Sigmoid colon (tissue), 7 donors: Measurements from ENCODE around the gene CACNB1. TPM values are rescaled to one million over a fixed set of nuclear protein-coding genes. Genes with fewer than 3 reads are reported as not detected.

Experiments used
- DNase-seq: peaks from one replicate; pipeline ENCODE4 v3.0.0-alpha.2; 2019
- H3K27ac ChIP-seq, 4 donors: fragments of 200-600 bp; sonication (generic); one replicate each; pipeline ENCODE4 v1.5.1; 2016 to 2019; ENCODE audit warnings: mild to moderate bottlenecking in 1 of 4
- H3K27me3 ChIP-seq, 3 donors: fragments of 200-600 bp; sonication (generic); one replicate each; pipeline ENCODE4 v1.5.1; 2019; ENCODE audit warnings: mild to moderate bottlenecking in 1 of 3
- H3K36me3 ChIP-seq, 4 donors: fragments of 200-600 bp; sonication (generic); one replicate each; pipeline ENCODE4 v1.5.1; 2016 to 2019
- H3K4me1 ChIP-seq, 4 donors: fragments of 200-600 bp; sonication (generic); one replicate each; pipeline ENCODE4 v1.5.1; 2017 to 2019
- H3K4me3 ChIP-seq, 4 donors: fragments of 200-600 bp; sonication (generic); one replicate each; pipeline ENCODE4 v1.5.1; 2017 to 2019; ENCODE audit warnings: mild to moderate bottlenecking in 2 of 4, moderate library complexity in 1 of 4
- H3K9me3 ChIP-seq, 4 donors: fragments of 200-600 bp in 3 of 4; sonication (generic) in 3 of 4; one replicate each; pipeline versions ENCODE4 v1.5.1 to v1.6.1; 2013 to 2019
- CTCF ChIP-seq, 4 experiments: fragments of 450-650 bp in 3 of 4; fragments of 200-600 bp in 1 of 4; IDR thresholded peaks; one replicate each; pipeline ENCODE4 v1.5.1; 2016 to 2019; ENCODE audit warnings: antibody characterized with exemption in 4 of 4, mild to moderate bottlenecking in 3 of 4, moderate library complexity in 2 of 4
- EP300 ChIP-seq, 4 donors: sonication (generic); formaldehyde crosslinking; IDR thresholded peaks; one replicate each; pipeline ENCODE4 v1.6.1; 2017; ENCODE audit warnings: antibody characterized with exemption in 4 of 4
- POLR2A ChIP-seq, 2 donors: fragments of 450-650 bp; IDR thresholded peaks; one replicate each; pipeline ENCODE4 v1.6.1; 2016; ENCODE audit warnings: antibody characterized with exemption in 2 of 2, mild to moderate bottlenecking in 2 of 2, moderate library complexity in 2 of 2
- POLR2AphosphoS5 ChIP-seq, 4 donors: sonication (generic); formaldehyde crosslinking; IDR thresholded peaks; one replicate each; pipeline ENCODE4 v1.6.1; 2017; ENCODE audit warnings: antibody characterized with exemption in 4 of 4
- WGBS, 2 donors: extraction: QIAGEN DNeasy Blood & Tissue Kit; methylation state at CpG; one replicate each; pipeline ENCODE4 v1.1.7; 2013; 5-methylcytosine and 5-hydroxymethylcytosine counted together
- intact Hi-C: fragments of 100-400 bp; cut with DNase I; formaldehyde crosslinking; loops from one replicate; pipeline ENCODE4 v1.15.1; 2023
- polyA plus RNA-seq, 3 donors: library from polyadenylated mRNA; stranded (reverse); fragments of 200-250 nt; gene quantifications; one replicate each; pipeline ENCODE4 v1.2.3, GENCODE V29; 2013
- total RNA-seq, 4 donors: library from RNA; depleted of rRNA; stranded (reverse); fragments of >200 nt; gene quantifications; one replicate each; pipeline ENCODE4 v1.1.0, GENCODE V29; 2016
- donor health status: healthy with polysubstance abuse.
- donor health status: Bipolar disorder and iron deficiency.
- donor health status: healthy.

Gene CACNB1
- total and polyA plus RNA-seq, 7 donors = 3.0 to 11.6 (median 7.6) TPM

- peak; percentile 90 for DNase-seq
- no peak overlapping the region for H3K27ac ChIP-seq
These were observed 22.4 kb downstream of the CACNB1 start for GRCh38 chr17:39174920-39175694.

DNA sequence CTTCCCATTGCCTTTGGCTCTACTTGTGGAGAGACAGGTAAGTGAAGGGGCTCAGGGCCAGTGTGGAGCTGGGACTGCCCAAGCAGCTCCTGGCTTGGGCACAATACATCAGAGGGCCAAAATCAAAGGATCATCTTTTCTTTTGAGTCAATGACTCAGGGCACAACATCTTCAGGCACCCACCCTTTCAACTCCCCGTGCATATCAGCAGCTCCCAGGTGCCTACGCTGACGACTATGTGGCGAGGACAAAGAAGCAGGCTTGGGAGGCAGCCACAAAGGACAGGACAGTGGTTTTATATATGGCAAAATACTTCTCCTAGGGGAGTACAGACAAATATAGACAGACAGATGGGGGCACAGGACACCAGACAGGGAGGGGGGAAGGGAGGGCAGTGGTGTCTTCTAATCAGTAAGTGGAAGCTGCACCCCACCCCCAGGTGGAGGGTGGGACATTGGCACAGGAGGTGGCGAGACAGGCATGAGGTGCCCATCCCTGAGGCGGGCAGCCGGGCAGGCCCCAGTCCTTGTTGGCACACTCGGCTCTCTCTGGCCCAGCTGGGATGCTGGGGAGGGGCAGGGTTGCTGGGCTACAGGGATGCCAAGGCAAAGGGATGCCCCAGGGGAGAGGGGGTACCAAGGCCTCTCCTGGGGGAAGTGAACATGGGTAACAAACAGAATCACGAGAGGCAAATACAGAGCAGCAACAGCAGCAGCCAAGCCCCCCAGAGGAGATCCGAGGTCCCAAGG, 23.8 kb downstream of the CACNB1 start:
- Histone ChIP-seq H3K4me1 (peaks cover 0 to 10% (median 5%) of the 10 kb centered on the region in 4 donors), H3K36me3 (peaks cover 0 to 16% (median 9%) of the 10 kb centered on the region in 4 donors), H3K27me3 (no peaks in the 10 kb centered on the region), H3K27ac (no peak overlapping the region), H3K9me3 (no peaks in the 10 kb centered on the region), H3K4me3 (no peak overlapping the region)
- no peak for DNase-seq
- whole genome bisulfite sequencing, 2 donors = 54 to 64% methylated on average over 10 of the region's 10 CpGs
- intact Hi-C loops = no loop called here
- TF ChIP-seq POLR2A (IDR thresholded peaks at IDR 0.05) (no peak), CTCF (IDR thresholded peaks at IDR 0.05) (no peak), EP300 (IDR thresholded peaks at IDR 0.05) (no peak), POLR2AphosphoS5 (IDR thresholded peaks at IDR 0.05) (no peak)

More at GRCh38 chr17:39174920-39175694, 22.4 kb downstream of the CACNB1 start:
- H3K4me3 ChIP-seq = no peak overlapping the region
- H3K9me3 ChIP-seq = no peaks in the 10 kb centered on the region
- H3K27me3 ChIP-seq = no peaks in the 10 kb centered on the region
- 55 to 56% methylated on average over 35 of the region's 35 CpGs for WGBS, 2 donors
- H3K4me1 ChIP-seq = peaks cover 0 to 10% (median 5%) of the 10 kb centered on the region in 4 donors
- peak; percentile 71 to 88 (median 80) for TF ChIP-seq CTCF (IDR thresholded peaks at IDR 0.05)
- TF ChIP-seq POLR2A (IDR thresholded peaks at IDR 0.05) = no peak
- peak in 2 of 4 donors; percentile 9 to 18 for TF ChIP-seq POLR2AphosphoS5 (IDR thresholded peaks at IDR 0.05)
- no peak for TF ChIP-seq EP300 (IDR thresholded peaks at IDR 0.05)
- peaks cover 0 to 24% (median 9%) of the 10 kb centered on the region in 4 donors for H3K36me3 ChIP-seq
- intact Hi-C loops = no loop called here

DNA sequence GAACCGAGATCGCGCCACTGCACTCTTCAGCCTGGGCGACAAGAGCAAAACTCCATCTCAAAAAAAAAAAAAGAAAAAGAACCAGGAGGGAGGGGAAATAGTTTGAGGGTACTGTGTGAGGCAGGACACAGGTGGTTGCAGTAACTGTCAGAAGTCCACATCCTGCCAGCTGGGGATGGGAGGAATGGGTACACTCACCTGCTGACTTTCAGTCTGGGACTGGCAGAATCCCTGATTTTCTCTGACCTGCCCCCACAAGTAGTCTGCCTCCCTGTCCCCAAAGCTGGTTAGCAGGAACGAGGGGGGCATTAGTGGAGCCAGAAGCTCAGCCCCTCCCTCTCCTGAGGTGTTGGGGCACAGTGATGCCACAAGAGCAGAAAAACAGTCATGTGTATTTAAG, 24.4 kb downstream of the CACNB1 start:
- Histone ChIP-seq H3K4me1 (peaks cover 0 to 10% (median 5%) of the 10 kb centered on the region in 4 donors), H3K9me3 (no peaks in the 10 kb centered on the region), H3K27ac (no peak overlapping the region), H3K36me3 (peaks cover 0 to 16% (median 9%) of the 10 kb centered on the region in 4 donors), H3K4me3 (no peak overlapping the region), H3K27me3 (no peaks in the 10 kb centered on the region)
- WGBS, 2 donors = 43 to 81% methylated on average over 5 of the region's 5 CpGs
- no peak for DNase-seq
- TF ChIP-seq POLR2A (IDR thresholded peaks at IDR 0.05) = no peak
- TF ChIP-seq POLR2AphosphoS5 (IDR thresholded peaks at IDR 0.05) = no peak
- no peak for TF ChIP-seq EP300 (IDR thresholded peaks at IDR 0.05)
- TF ChIP-seq CTCF (IDR thresholded peaks at IDR 0.05) = no peak
- intact Hi-C loops = no loop called here

GRCh38 chr17:39171933-39172332, 25.5 kb downstream of the CACNB1 start:
- Histone ChIP-seq H3K4me3 (no peak overlapping the region), H3K27ac (no peak overlapping the region), H3K27me3 (no peaks in the 10 kb centered on the region), H3K9me3 (no peaks in the 10 kb centered on the region), H3K4me1 (peaks cover 0 to 18% (median 5%) of the 10 kb centered on the region in 4 donors), H3K36me3 (peaks cover 0 to 8% (median 1%) of the 10 kb centered on the region in 4 donors)
- no peak for TF ChIP-seq EP300 (IDR thresholded peaks at IDR 0.05)
- TF ChIP-seq POLR2AphosphoS5 (IDR thresholded peaks at IDR 0.05) = no peak
- no peak for TF ChIP-seq POLR2A (IDR thresholded peaks at IDR 0.05)
- no peak for TF ChIP-seq CTCF (IDR thresholded peaks at IDR 0.05)
- intact Hi-C loops = no loop called here
- WGBS, 2 donors = 75 to 77% methylated on average over 5 of the region's 5 CpGs
- DNase-seq = no peak
